Esophagus muscularis mucosa (tissue), 4 donors: ENCODE data around the gene VWA5B1. TPM values are rescaled to one million over a fixed set of nuclear protein-coding genes. Genes with fewer than 3 reads are reported as not detected.

Experiments used
- DNase-seq: peaks from one replicate; pipeline ENCODE4 v3.0.0-alpha.2; 2017; ENCODE audit errors: extremely low spot score
- H3K27ac ChIP-seq, 4 donors: fragments of 200-600 bp; sonication (generic); replicated peaks in 1 of 4; 1 replicate in 3 of 4; 2 replicates in 1 of 4; pipeline ENCODE4 v1.5.1; 2016 to 2019; ENCODE audit warnings: mild to moderate bottlenecking in 1 of 4
- H3K27me3 ChIP-seq, 4 donors: fragments of 200-600 bp; sonication (generic); one replicate each; pipeline versions ENCODE4 v1.5.1 to v1.6.0; 2016 to 2019
- H3K36me3 ChIP-seq, 4 donors: fragments of 200-600 bp; sonication (generic); one replicate each; pipeline ENCODE4 v1.5.1; 2016 to 2019
- H3K4me1 ChIP-seq, 4 donors: fragments of 200-600 bp; sonication (generic); one replicate each; pipeline ENCODE4 v1.5.1; 2016 to 2019
- H3K4me3 ChIP-seq, 4 donors: fragments of 200-600 bp; sonication (generic); 1 replicate in 2 of 4; 2 replicates in 2 of 4; pipeline ENCODE4 v1.5.1; 2016 to 2019; ENCODE audit warnings: mild to moderate bottlenecking in 4 of 4, moderate library complexity in 1 of 4
- H3K9me3 ChIP-seq, 4 donors: fragments of 200-600 bp; sonication (generic); 1 replicate in 3 of 4; 2 replicates in 1 of 4; pipeline ENCODE4 v1.5.1; 2016 to 2019
- CTCF ChIP-seq, 3 experiments: fragments of 200-600 bp in 2 of 3; fragments of 450-650 bp in 1 of 3; sonication (generic) in 2 of 3; IDR thresholded peaks; one replicate each; pipeline ENCODE4 v1.5.1; 2017 to 2019; ENCODE audit warnings: antibody characterized with exemption in 3 of 3, mild to moderate bottlenecking in 2 of 3, moderate library complexity in 1 of 3
- EP300 ChIP-seq: sonication (generic); formaldehyde crosslinking; IDR thresholded peaks from one replicate; pipeline ENCODE4 v1.6.1; 2017; ENCODE audit warnings: antibody characterized with exemption
- POLR2A ChIP-seq: fragments of 450-650 bp; IDR thresholded peaks from one replicate; pipeline ENCODE4 v1.6.1; 2017; ENCODE audit warnings: antibody characterized with exemption, moderate library complexity, mild to moderate bottlenecking, low read depth
- POLR2AphosphoS5 ChIP-seq, 2 donors: sonication (generic); formaldehyde crosslinking; IDR thresholded peaks; one replicate each; pipeline ENCODE4 v1.6.1; 2017; ENCODE audit warnings: antibody characterized with exemption in 2 of 2
- WGBS: methylation state at CpG from one replicate; pipeline ENCODE4 v1.1.5; 2018; 5-methylcytosine and 5-hydroxymethylcytosine counted together
- intact Hi-C: fragments of 100-400 bp; cut with DNase I; formaldehyde crosslinking; loops from one replicate; pipeline ENCODE4 v1.15.1; 2023
- total RNA-seq, 4 donors: library from RNA; depleted of rRNA; stranded (reverse); fragments of >200 nt; gene quantifications; one replicate each; pipeline versions ENCODE4 v1.1.0 to v1.2.1, GENCODE V29; 2016

The VWA5B1 gene
- total RNA-seq, 4 donors from 2014 or later: under 0.01 TPM; not detected in 3

- DNase-seq: no peak
- no peaks in the 10 kb centered on the region for H3K36me3 ChIP-seq
- intact Hi-C loops: no loop called here
- no peak for TF ChIP-seq POLR2AphosphoS5 (IDR thresholded peaks at IDR 0.05)
- TF ChIP-seq EP300: no peak
- TF ChIP-seq POLR2A: no peak
- no peak for TF ChIP-seq CTCF (IDR thresholded peaks at IDR 0.05)
- 80% methylated on average over 13 of the region's 13 CpGs for WGBS
- H3K9me3 ChIP-seq: no peaks in the 10 kb centered on the region
- no peak overlapping the region for H3K4me3 ChIP-seq
- peaks cover 0 to 32% (median 0%) of the 10 kb centered on the region in 4 donors for H3K27me3 ChIP-seq
- no peak overlapping the region for H3K27ac ChIP-seq
- H3K4me1 ChIP-seq: no peaks in the 10 kb centered on the region
These were observed 45.5 kb downstream of the VWA5B1 start for GRCh38 chr1:20336105-20336605.

GRCh38 chr1:20337581-20337980 lies 46.9 kb downstream of the VWA5B1 start:
- 75% methylated on average over 6 of the region's 7 CpGs for WGBS
- TF ChIP-seq POLR2A (no peak), POLR2AphosphoS5 (IDR thresholded peaks at IDR 0.05) (no peak), CTCF (IDR thresholded peaks at IDR 0.05) (no peak), EP300 (no peak)
- H3K9me3 ChIP-seq: no peaks in the 10 kb centered on the region
- no peak overlapping the region for H3K27ac ChIP-seq
- H3K4me1 ChIP-seq: no peaks in the 10 kb centered on the region
- no peak for DNase-seq
- H3K4me3 ChIP-seq: no peak overlapping the region
- H3K27me3 ChIP-seq: peaks cover 0 to 32% (median 0%) of the 10 kb centered on the region in 4 donors
- H3K36me3 ChIP-seq: no peaks in the 10 kb centered on the region
- intact Hi-C loops: no loop called here

GRCh38 chr1:20339811-20340457 lies 49.3 kb downstream of the VWA5B1 start:
- 76% methylated on average over 9 of the region's 9 CpGs for WGBS
- intact Hi-C loops: no loop called here
- H3K4me1 ChIP-seq: peaks cover 4 to 15% (median 14%) of the 10 kb centered on the region in 4 donors
- no peak overlapping the region for H3K27ac ChIP-seq
- peaks cover 0 to 56% (median 13%) of the 10 kb centered on the region in 4 donors for H3K27me3 ChIP-seq
- no peaks in the 10 kb centered on the region for H3K36me3 ChIP-seq
- H3K9me3 ChIP-seq: no peaks in the 10 kb centered on the region
- no peak overlapping the region for H3K4me3 ChIP-seq
- DNase-seq: no peak
- TF ChIP-seq CTCF (IDR thresholded peaks at IDR 0.05) (no peak), POLR2A (no peak), EP300 (no peak), POLR2AphosphoS5 (IDR thresholded peaks at IDR 0.05) (no peak)

- H3K4me3 ChIP-seq: peak overlapping the region in 2 of 4 donors; percentile 35 to 41
- H3K4me1 ChIP-seq: peaks cover 4 to 15% (median 14%) of the 10 kb centered on the region in 4 donors
- TF ChIP-seq EP300 (no peak), POLR2AphosphoS5 (IDR thresholded peaks at IDR 0.05) (no peak), CTCF (IDR thresholded peaks at IDR 0.05) (no peak), POLR2A (no peak)
- no peaks in the 10 kb centered on the region for H3K36me3 ChIP-seq
- peaks cover 0 to 53% (median 13%) of the 10 kb centered on the region in 4 donors for H3K27me3 ChIP-seq
- DNase-seq: no peak
- no peak overlapping the region for H3K27ac ChIP-seq
- intact Hi-C loops: no loop called here
- WGBS: 55% methylated on average over 17 of the region's 17 CpGs
- peaks cover 0 to 5% (median 0%) of the 10 kb centered on the region in 4 donors for H3K9me3 ChIP-seq
These were observed 51.8 kb downstream of the VWA5B1 start for GRCh38 chr1:20342294-20343148.
